ENCODE results near the gene GARRE1. TPM values are rescaled to one million over a fixed set of nuclear protein-coding genes. Genes with fewer than 3 reads are reported as not detected.
A peak's percentile ranks its signal among the peaks of the same experiment; 100 is the strongest.

Gene GARRE1
- total RNA-seq, 1 donor from 2014 or later, result 69.8 TPM

GRCh38 chr19:34257559-34257924 lies 3.2 kb downstream of the GARRE1 start:
- no peaks in the 10 kb centered on the region for H3K36me3 ChIP-seq
- H3K9me3 ChIP-seq (ENCODE audit: low read depth), result no peaks in the 10 kb centered on the region
- no peak overlapping the region for H3K4me3 Mint-ChIP-seq
- no peak overlapping the region for H3K9ac ChIP-seq
- no peaks in the 10 kb centered on the region for H3K9me3 Mint-ChIP-seq
- H2AFZ ChIP-seq (replicated peaks), result no peak overlapping the region
- peaks cover 50% of the 10 kb centered on the region for H4K20me1 ChIP-seq (ENCODE audit: low read depth)
- H3F3A ChIP-seq (ENCODE audit: low read depth), result peaks cover 19% of the 10 kb centered on the region
- H3K27me3 Mint-ChIP-seq (ENCODE audit: insufficient read depth, low read depth), result peaks cover 4% of the 10 kb centered on the region
- TF ChIP-seq EZH2 (IDR thresholded peaks at IDR 0.05), result no peak
- no peak for TF ChIP-seq EZH2phosphoT487 (IDR thresholded peaks at IDR 0.05)
- TF ChIP-seq, protein P1, sequence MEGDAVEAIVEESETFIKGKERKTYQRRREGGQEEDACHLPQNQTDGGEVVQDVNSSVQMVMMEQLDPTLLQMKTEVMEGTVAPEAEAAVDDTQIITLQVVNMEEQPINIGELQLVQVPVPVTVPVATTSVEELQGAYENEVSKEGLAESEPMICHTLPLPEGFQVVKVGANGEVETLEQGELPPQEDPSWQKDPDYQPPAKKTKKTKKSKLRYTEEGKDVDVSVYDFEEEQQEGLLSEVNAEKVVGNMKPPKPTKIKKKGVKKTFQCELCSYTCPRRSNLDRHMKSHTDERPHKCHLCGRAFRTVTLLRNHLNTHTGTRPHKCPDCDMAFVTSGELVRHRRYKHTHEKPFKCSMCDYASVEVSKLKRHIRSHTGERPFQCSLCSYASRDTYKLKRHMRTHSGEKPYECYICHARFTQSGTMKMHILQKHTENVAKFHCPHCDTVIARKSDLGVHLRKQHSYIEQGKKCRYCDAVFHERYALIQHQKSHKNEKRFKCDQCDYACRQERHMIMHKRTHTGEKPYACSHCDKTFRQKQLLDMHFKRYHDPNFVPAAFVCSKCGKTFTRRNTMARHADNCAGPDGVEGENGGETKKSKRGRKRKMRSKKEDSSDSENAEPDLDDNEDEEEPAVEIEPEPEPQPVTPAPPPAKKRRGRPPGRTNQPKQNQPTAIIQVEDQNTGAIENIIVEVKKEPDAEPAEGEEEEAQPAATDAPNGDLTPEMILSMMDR (IDR thresholded peaks at IDR 0.05), result no peak
- peaks cover 5% of the 10 kb centered on the region for H3K36me3 Mint-ChIP-seq
- peaks cover 11% of the 10 kb centered on the region for H3K4me1 ChIP-seq
- no peak overlapping the region for H3K27ac ChIP-seq
- no peak overlapping the region for H3K4me3 ChIP-seq
- H3K4me1 Mint-ChIP-seq, result peaks cover 31% of the 10 kb centered on the region
- H3K79me2 ChIP-seq (ENCODE audit: low read depth), result peaks cover 65% of the 10 kb centered on the region
- H3K27me3 ChIP-seq, result no peaks in the 10 kb centered on the region
- DNase-seq (ENCODE audit: low spot score), result no peak
- H3K27ac Mint-ChIP-seq, result no peak overlapping the region
- no peak overlapping the region for H3K4me2 ChIP-seq

GRCh38 chr19:34259367-34260095 lies 5.2 kb downstream of the GARRE1 start:
- TF ChIP-seq, protein P1 (IDR thresholded peaks at IDR 0.05), result no peak
- TF ChIP-seq EZH2phosphoT487 (IDR thresholded peaks at IDR 0.05) (no peak), EZH2 (IDR thresholded peaks at IDR 0.05) (no peak)
- Mint-ChIP-seq H3K36me3 (peaks cover 3% of the 10 kb centered on the region), H3K27ac (no peak overlapping the region), H3K9me3 (no peaks in the 10 kb centered on the region), H3K4me1 (peaks cover 30% of the 10 kb centered on the region), H3K4me3 (no peak overlapping the region), H3K27me3 (ENCODE audit: insufficient read depth, low read depth) (no peaks in the 10 kb centered on the region)
- no peak overlapping the region for H3K4me3 ChIP-seq
- H3K4me1 ChIP-seq, result peaks cover 11% of the 10 kb centered on the region
- H3K27me3 ChIP-seq, result no peaks in the 10 kb centered on the region
- DNase-seq (ENCODE audit: low spot score), result no peak
- H2AFZ ChIP-seq (replicated peaks), result no peak overlapping the region
- H3F3A ChIP-seq (ENCODE audit: low read depth), result peaks cover 7% of the 10 kb centered on the region
- H3K79me2 ChIP-seq (ENCODE audit: low read depth), result peaks cover 83% of the 10 kb centered on the region
- no peaks in the 10 kb centered on the region for H3K9me3 ChIP-seq (ENCODE audit: low read depth)
- H4K20me1 ChIP-seq (ENCODE audit: low read depth), result peaks cover 58% of the 10 kb centered on the region
- no peak overlapping the region for H3K4me2 ChIP-seq
- H3K27ac ChIP-seq, result no peak overlapping the region
- H3K36me3 ChIP-seq, result no peaks in the 10 kb centered on the region
- H3K9ac ChIP-seq, result no peak overlapping the region

DNA sequence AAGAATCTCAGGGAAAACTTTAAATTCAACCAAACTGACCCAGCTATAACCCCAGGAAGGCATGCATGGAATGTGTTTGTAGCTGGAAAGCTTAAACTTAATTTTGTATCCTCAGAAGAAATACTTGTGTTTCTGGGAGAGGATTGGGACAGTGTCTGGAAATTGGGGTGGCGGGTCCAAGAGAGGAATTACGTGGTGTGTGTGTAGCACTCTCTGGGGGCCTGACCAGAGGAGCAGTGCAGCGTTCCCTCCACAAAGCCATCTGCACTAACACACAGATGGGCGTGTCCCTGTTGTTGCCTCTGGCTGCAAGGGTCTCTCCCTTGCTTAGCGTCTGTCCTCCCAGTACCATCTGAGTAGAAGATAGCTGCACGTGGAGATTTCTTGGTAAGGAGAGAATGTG lies 6.4 kb downstream of the GARRE1 start:
- peak; percentile 36 for DNase-seq (ENCODE audit: low spot score)
- Histone ChIP-seq H3K79me2 (ENCODE audit: low read depth) (peaks cover 87% of the 10 kb centered on the region), H3K4me3 (no peak overlapping the region), H3K9me3 (ENCODE audit: low read depth) (no peaks in the 10 kb centered on the region), H3K36me3 (no peaks in the 10 kb centered on the region), H3K9ac (no peak overlapping the region), H3K27ac (no peak overlapping the region), H3K27me3 (no peaks in the 10 kb centered on the region), H3K4me1 (peaks cover 11% of the 10 kb centered on the region), H3F3A (ENCODE audit: low read depth) (peaks cover 7% of the 10 kb centered on the region), H3K4me2 (no peak overlapping the region), H4K20me1 (ENCODE audit: low read depth) (peaks cover 63% of the 10 kb centered on the region), H2AFZ (replicated peaks) (no peak overlapping the region)
- TF ChIP-seq, protein P1 (IDR thresholded peaks at IDR 0.05), result no peak
- TF ChIP-seq EZH2phosphoT487 (IDR thresholded peaks at IDR 0.05), result no peak
- no peak for TF ChIP-seq EZH2 (IDR thresholded peaks at IDR 0.05)
- Mint-ChIP-seq H3K27me3 (ENCODE audit: insufficient read depth, low read depth) (no peaks in the 10 kb centered on the region), H3K4me3 (no peak overlapping the region), H3K9me3 (no peaks in the 10 kb centered on the region), H3K36me3 (peaks cover 3% of the 10 kb centered on the region), H3K4me1 (peaks cover 33% of the 10 kb centered on the region), H3K27ac (no peak overlapping the region)
